IMR-90 (cell line): ENCODE measurements around the gene ZC3H4. TPM values are rescaled to one million over a fixed set of nuclear protein-coding genes. Genes with fewer than 3 reads are reported as not detected.
"Not testable (repeated sequence)": the region's sequence is repeated elsewhere in the genome, so short reads cannot be mapped to it uniquely, and the experiment has no call there.

Experiments
- ATAC-seq: fragments of 200-7000 bp; cut with Tn5 transposase; 2 replicates; pipeline ENCODE4 v1.9.1; 2020; ENCODE audit warnings: low read depth, mild to moderate bottlenecking, moderate library complexity
- BruUV-seq: library from RNA; stranded (reverse); fragments of 400-500 nt; replicated peaks from 2 replicates; lab custom pipeline; 2021; lab: Mats Ljungman, UMichigan
- CTCF ChIA-PET: fragments of 300-600 bp; formaldehyde crosslinking; extraction: SDS; loops from one replicate; lab custom pipeline; 2021; ENCODE audit warnings: antibody characterized with exemption; lab: Yijun Ruan, JAX
- POLR2A ChIA-PET: fragments of 300-600 bp; sonication (Branson Sonifier 250); formaldehyde crosslinking; loops from one replicate; lab custom pipeline; 2022; ENCODE audit warnings: antibody characterized with exemption; ENCODE audit not compliant: unreplicated experiment; lab: Charles Lee
- DNase-seq: peaks from one replicate; pipeline ENCODE4 v3.0.0; 2013
- H2AFZ ChIP-seq: replicated peaks from 2 replicates; pipeline ENCODE3; 2013; ENCODE audit warnings: low read length, mild to moderate bottlenecking; ENCODE audit not compliant: poor library complexity
- H2AK5ac ChIP-seq: 2 replicates; pipeline ENCODE4 v1.6.1; 2013; ENCODE audit warnings: low read depth, low read length, inconsistent platforms
- H2AK9ac ChIP-seq: replicated peaks from 2 replicates; pipeline ENCODE3; 2013; ENCODE audit warnings: mild to moderate bottlenecking, low read depth, low read length, moderate library complexity; ENCODE audit not compliant: poor library complexity
- H2BK120ac ChIP-seq: 2 replicates; pipeline ENCODE4 v1.6.1; 2013; ENCODE audit warnings: low read depth, low read length, inconsistent platforms
- H2BK15ac ChIP-seq: 3 replicates; pipeline ENCODE4 v1.6.1; 2013; ENCODE audit warnings: low read depth, low read length, inconsistent platforms
- H2BK20ac ChIP-seq: 2 replicates; pipeline ENCODE4 v1.6.1; 2013; ENCODE audit warnings: low read depth, mild to moderate bottlenecking, inconsistent platforms, low read length, moderate library complexity
- H2BK5ac ChIP-seq: 2 replicates; pipeline ENCODE4 v1.6.1; 2013; ENCODE audit warnings: mild to moderate bottlenecking, low read depth, low read length, inconsistent platforms; ENCODE audit not compliant: poor library complexity, severe bottlenecking
- H3K14ac ChIP-seq: replicated peaks from 2 replicates; pipeline ENCODE4 v1.6.1; 2013; ENCODE audit warnings: low read depth, low read length, inconsistent platforms
- H3K18ac ChIP-seq: 2 replicates; pipeline ENCODE4 v1.6.1; 2013; ENCODE audit warnings: low read depth, low read length, control low read depth
- H3K23ac ChIP-seq: 2 replicates; pipeline ENCODE4 v1.6.1; 2013; ENCODE audit warnings: low read depth, low read length, inconsistent platforms
- H3K27ac ChIP-seq: 2 replicates; pipeline ENCODE4 v1.5.1; 2013; ENCODE audit warnings: mild to moderate bottlenecking, control low read depth, low read length; ENCODE audit not compliant: insufficient read depth
- H3K27me3 ChIP-seq: 2 replicates; pipeline ENCODE4 v1.6.1; 2013; ENCODE audit warnings: low read length; ENCODE audit not compliant: control insufficient read depth, insufficient read depth
- H3K36me3 ChIP-seq: 2 replicates; pipeline ENCODE4 v1.6.1; 2013; ENCODE audit warnings: low read length, mixed read lengths; ENCODE audit not compliant: control insufficient read depth, insufficient read depth
- H3K4ac ChIP-seq: 2 replicates; pipeline ENCODE4 v1.6.1; 2013; ENCODE audit warnings: low read depth, low read length, inconsistent platforms
- H3K4me1 ChIP-seq: 2 replicates; pipeline ENCODE4 v1.6.1; 2013; ENCODE audit warnings: low read length, mixed read lengths; ENCODE audit not compliant: control insufficient read depth, insufficient read depth
- H3K4me2 ChIP-seq: 2 replicates; pipeline ENCODE4 v1.6.1; 2013; ENCODE audit warnings: low read depth, mild to moderate bottlenecking, control low read depth, low read length, moderate library complexity
- H3K4me3 ChIP-seq: 2 replicates; pipeline ENCODE4 v1.5.1; 2013; ENCODE audit warnings: low read depth, mild to moderate bottlenecking, control low read depth, low read length, moderate library complexity; ENCODE audit not compliant: insufficient read depth
- H3K56ac ChIP-seq: 2 replicates; pipeline ENCODE4 v1.6.1; 2013; ENCODE audit warnings: low read length, inconsistent platforms; ENCODE audit not compliant: insufficient read depth; ENCODE audit errors: extremely low read depth
- H3K79me1 ChIP-seq, 2 experiments: 2 replicates each; pipeline ENCODE4 v1.6.1; 2013; ENCODE audit warnings: low read length in 2 of 2, inconsistent platforms in 1 of 2, low read depth in 1 of 2
- H3K9ac ChIP-seq: 2 replicates; pipeline ENCODE4 v1.6.1; 2013; ENCODE audit warnings: low read depth, low read length, control low read depth
- H3K9me1 ChIP-seq: 2 replicates; pipeline ENCODE4 v1.6.1; 2013; ENCODE audit warnings: low read length, inconsistent platforms; ENCODE audit not compliant: insufficient read depth
- H3K9me3 ChIP-seq: 2 replicates; pipeline ENCODE4 v1.6.1; 2013; ENCODE audit warnings: low read length; ENCODE audit not compliant: control insufficient read depth, insufficient read depth
- H4K20me1 ChIP-seq: 2 replicates; pipeline ENCODE4 v1.6.1; 2013; ENCODE audit warnings: low read length, inconsistent platforms; ENCODE audit not compliant: insufficient read depth
- H4K5ac ChIP-seq: 2 replicates; pipeline ENCODE4 v1.6.1; 2013; ENCODE audit warnings: mild to moderate bottlenecking, low read depth, low read length, control low read depth
- H4K8ac ChIP-seq, 2 experiments: 2 replicates each; pipeline ENCODE4 v1.6.1; 2013; ENCODE audit warnings: low read depth in 2 of 2, low read length in 2 of 2, control low read depth in 1 of 2, inconsistent platforms in 1 of 2
- H4K91ac ChIP-seq: 2 replicates; pipeline ENCODE4 v1.6.1; 2013; ENCODE audit warnings: low read depth, low read length, inconsistent platforms; ENCODE audit not compliant: insufficient read depth
- BHLHE40 ChIP-seq: fragments of 150-350 bp; IDR thresholded peaks from 2 replicates; pipeline ENCODE4 v1.6.1; 2016; ENCODE audit warnings: mild to moderate bottlenecking, low read depth, low read length
- FOS ChIP-seq: fragments of 150-350 bp; IDR thresholded peaks from 2 replicates; pipeline ENCODE4 v1.6.1; 2016; ENCODE audit warnings: low read depth, low read length
- WGBS, 2 experiments: methylation state at CpG; one replicate each; pipeline versions ENCODE4 v1.1.5 to v1.1.7; 2013; ENCODE audit warnings: missing lambda C conversion rate in 2 of 2; ENCODE audit not compliant: insufficient read length in 1 of 2; ENCODE audit errors: extremely low coverage in 2 of 2; 5-methylcytosine and 5-hydroxymethylcytosine counted together
- dilution Hi-C: fragments of 300-500 bp; cut with HindIII; formaldehyde crosslinking; loops from one replicate; pipeline ENCODE4 v1.14.3; 2018; ENCODE audit warnings: low sequenced_read_pairs; ENCODE audit not compliant: unreplicated experiment
- in situ Hi-C: fragments of 300-500 bp; cut with MboI; formaldehyde crosslinking; loops from 3 replicates; pipeline ENCODE4 v1.14.3; 2019; ENCODE audit warnings: low sequenced_read_pairs, inconsistent platforms, mixed read lengths
- intact Hi-C: fragments of 100-400 bp; cut with micrococcal nuclease; formaldehyde crosslinking; loops from 2 replicates; pipeline ENCODE4 v1.10.0; 2022
- polyA plus RNA-seq, 3 experiments: library from polyadenylated mRNA; depleted of rRNA; stranded (reverse); fragments of >200 nt; gene quantifications; 2 replicates each; pipeline ENCODE4 v1.2.3, GENCODE V29; 2012; ENCODE audit warnings: low replicate concordance in 1 of 3
- total RNA-seq: library from RNA; depleted of rRNA; stranded (reverse); fragments of >200 nt; gene quantifications from 2 replicates; pipeline ENCODE4 v1.2.3, GENCODE V29; 2012

The ZC3H4 gene
- total and polyA plus RNA-seq, 2 of the 4 experiments (the other 2 are of a cell fraction) = 3.9 to 8.9 TPM

DNA sequence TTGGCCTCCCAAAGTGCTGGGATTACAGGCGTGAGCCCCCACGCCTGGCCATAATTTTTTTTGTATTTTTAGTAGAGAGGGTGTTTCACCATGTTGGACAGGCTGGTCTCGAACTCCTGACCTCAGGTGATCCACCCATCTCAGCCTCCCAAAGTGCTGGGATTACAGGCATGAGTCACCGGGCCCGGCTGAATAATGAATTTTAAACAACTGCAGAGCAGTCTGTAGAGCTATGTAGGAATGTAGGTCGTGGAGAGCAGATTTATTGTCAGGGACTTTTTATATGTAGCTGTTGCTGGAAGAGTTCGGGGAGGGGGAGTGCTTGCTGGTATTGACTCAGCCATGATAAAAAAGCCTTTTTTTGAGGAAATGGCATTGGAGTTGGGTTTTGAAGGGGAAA, 27.7 kb upstream of the ZC3H4 start:
- H3K18ac ChIP-seq, H3K4ac ChIP-seq, CTCF ChIA-PET, H2AFZ ChIP-seq, H2BK120ac ChIP-seq, H2BK15ac ChIP-seq, H3K27me3 ChIP-seq, H3K23ac ChIP-seq, H2AK9ac ChIP-seq, in situ Hi-C loops, BruUV-seq, H3K56ac ChIP-seq, intact Hi-C loops, H3K14ac ChIP-seq, H4K91ac ChIP-seq, dilution Hi-C loops, H3K9me3 ChIP-seq, H3K9ac ChIP-seq, H4K5ac ChIP-seq, H2AK5ac ChIP-seq, H2BK20ac ChIP-seq, POLR2A ChIA-PET, H3K4me3 ChIP-seq: not testable (repeated sequence)
- TF ChIP-seq FOS = peak; percentile 28; the same call in 1 of the 2 replicates
- 0 out of 2 replicates have a peak, but pooled peaks have one; percentile 14 for TF ChIP-seq BHLHE40
- peak; percentile 84 for DNase-seq
- WGBS, 2 experiments = 11% methylated on average over 2 of the region's 7 CpGs; no CpG with 5 or more reads in 1 of the 2 experiments
- peak; percentile 86 for ATAC-seq
- H3K36me3 ChIP-seq = peaks cover 22% of the 10 kb centered on the region
- H3K4me2 ChIP-seq = peak overlapping the region; percentile 76
- peaks cover 11% of the 10 kb centered on the region for H3K4me1 ChIP-seq
- H3K9me1 ChIP-seq = peaks cover 14% of the 10 kb centered on the region
- peak overlapping the region; percentile 40 for H2BK5ac ChIP-seq
- peaks cover 67% of the 10 kb centered on the region for H4K20me1 ChIP-seq
- H3K27ac ChIP-seq = peak overlapping the region; percentile 37; the same call in 1 of the 2 replicates
- H4K8ac ChIP-seq = peak overlapping the region in 1 of 2 experiments; percentile 37; a peak in 1 of 4 replicates
- H3K79me1 ChIP-seq = peaks cover 21 to 61% of the 10 kb centered on the region in 2 experiments
